ENCODE measurements around the gene MILR1.

Gene MILR1

DNA sequence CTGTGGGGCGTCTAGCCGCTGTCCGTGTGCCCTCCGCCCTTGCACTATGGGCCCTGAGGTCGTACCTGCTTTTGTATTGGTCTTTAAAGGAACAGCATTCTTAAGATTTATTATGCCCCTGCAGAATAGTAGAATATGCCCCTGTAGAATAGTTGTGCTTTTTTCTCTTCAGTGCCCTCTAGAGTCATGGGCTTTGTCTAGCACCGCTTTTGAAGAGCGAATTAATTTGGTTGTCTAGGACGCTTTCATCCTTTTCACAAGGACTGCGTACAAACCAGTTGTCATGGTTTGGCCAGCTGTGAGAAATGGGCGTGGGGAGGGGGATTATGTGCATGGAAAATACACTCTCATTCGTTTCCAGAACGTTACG lies 58.5 kb downstream of the MILR1 start:
- TF ChIP-seq, protein P1, sequence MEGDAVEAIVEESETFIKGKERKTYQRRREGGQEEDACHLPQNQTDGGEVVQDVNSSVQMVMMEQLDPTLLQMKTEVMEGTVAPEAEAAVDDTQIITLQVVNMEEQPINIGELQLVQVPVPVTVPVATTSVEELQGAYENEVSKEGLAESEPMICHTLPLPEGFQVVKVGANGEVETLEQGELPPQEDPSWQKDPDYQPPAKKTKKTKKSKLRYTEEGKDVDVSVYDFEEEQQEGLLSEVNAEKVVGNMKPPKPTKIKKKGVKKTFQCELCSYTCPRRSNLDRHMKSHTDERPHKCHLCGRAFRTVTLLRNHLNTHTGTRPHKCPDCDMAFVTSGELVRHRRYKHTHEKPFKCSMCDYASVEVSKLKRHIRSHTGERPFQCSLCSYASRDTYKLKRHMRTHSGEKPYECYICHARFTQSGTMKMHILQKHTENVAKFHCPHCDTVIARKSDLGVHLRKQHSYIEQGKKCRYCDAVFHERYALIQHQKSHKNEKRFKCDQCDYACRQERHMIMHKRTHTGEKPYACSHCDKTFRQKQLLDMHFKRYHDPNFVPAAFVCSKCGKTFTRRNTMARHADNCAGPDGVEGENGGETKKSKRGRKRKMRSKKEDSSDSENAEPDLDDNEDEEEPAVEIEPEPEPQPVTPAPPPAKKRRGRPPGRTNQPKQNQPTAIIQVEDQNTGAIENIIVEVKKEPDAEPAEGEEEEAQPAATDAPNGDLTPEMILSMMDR (IDR thresholded peaks at IDR 0.05; ENCODE audit: insufficient read depth, low read length, poor library complexity, severe bottlenecking), result peak; percentile 66
- no peak for DNase-seq (ENCODE audit: extremely low read depth, insufficient read length)
- peaks cover 12% of the 10 kb centered on the region for H3K36me3 ChIP-seq (ENCODE audit: control insufficient read depth, insufficient read depth, low read length)
- no peaks in the 10 kb centered on the region for H3K27me3 ChIP-seq (replicated peaks; ENCODE audit: control insufficient read depth, insufficient read depth, low read length)
- peak overlapping the region; percentile 100 for H3K4me3 ChIP-seq (replicated peaks; ENCODE audit: low read depth, low read length)

- DNase-seq (ENCODE audit: extremely low read depth, insufficient read length), result no peak
- TF ChIP-seq, protein P1 (IDR thresholded peaks at IDR 0.05; ENCODE audit: insufficient read depth, low read length, poor library complexity, severe bottlenecking), result no peak
- H3K27me3 ChIP-seq (replicated peaks; ENCODE audit: control insufficient read depth, insufficient read depth, low read length), result no peaks in the 10 kb centered on the region
- no peak overlapping the region for H3K4me3 ChIP-seq (replicated peaks; ENCODE audit: low read depth, low read length)
- peaks cover 4% of the 10 kb centered on the region for H3K36me3 ChIP-seq (ENCODE audit: control insufficient read depth, insufficient read depth, low read length)
Observed at GRCh38 chr17:64508683-64509082, 59.8 kb downstream of the MILR1 start.

GRCh38 chr17:64509179-64509578 lies 60.3 kb downstream of the MILR1 start:
- TF ChIP-seq, protein P1 (IDR thresholded peaks at IDR 0.05; ENCODE audit: insufficient read depth, low read length, poor library complexity, severe bottlenecking), result no peak
- H3K4me3 ChIP-seq (replicated peaks; ENCODE audit: low read depth, low read length), result no peak overlapping the region
- H3K36me3 ChIP-seq (ENCODE audit: control insufficient read depth, insufficient read depth, low read length), result peaks cover 1% of the 10 kb centered on the region

GRCh38 chr17:64515419-64515818 lies 66.5 kb downstream of the MILR1 start:
- H3K36me3 ChIP-seq (ENCODE audit: control insufficient read depth, insufficient read depth, low read length), result no peaks in the 10 kb centered on the region; the same call in none of the 2 replicates

More at GRCh38 chr17:64509179-64509578, 60.3 kb downstream of the MILR1 start:
- DNase-seq (ENCODE audit: extremely low read depth, insufficient read length), result no peak
- H3K27me3 ChIP-seq (replicated peaks; ENCODE audit: control insufficient read depth, insufficient read depth, low read length), result no peaks in the 10 kb centered on the region

GRCh38 chr17:64515829-64516228 lies 66.9 kb downstream of the MILR1 start:
- Histone ChIP-seq H3K4me3 (replicated peaks; ENCODE audit: low read depth, low read length) (no peak overlapping the region), H3K27me3 (replicated peaks; ENCODE audit: control insufficient read depth, insufficient read depth, low read length) (no peaks in the 10 kb centered on the region), H3K36me3 (ENCODE audit: control insufficient read depth, insufficient read depth, low read length) (no peaks in the 10 kb centered on the region; the same call in 1 of the 2 replicates)
- DNase-seq (ENCODE audit: extremely low read depth, insufficient read length), result no peak
- TF ChIP-seq, protein P1 (IDR thresholded peaks at IDR 0.05; ENCODE audit: insufficient read depth, low read length, poor library complexity, severe bottlenecking), result no peak

More at GRCh38 chr17:64515419-64515818, 66.5 kb downstream of the MILR1 start:
- TF ChIP-seq, protein P1 (IDR thresholded peaks at IDR 0.05; ENCODE audit: insufficient read depth, low read length, poor library complexity, severe bottlenecking), result no peak
- H3K4me3 ChIP-seq (replicated peaks; ENCODE audit: low read depth, low read length), result no peak overlapping the region
- DNase-seq (ENCODE audit: extremely low read depth, insufficient read length), result no peak
- H3K27me3 ChIP-seq (replicated peaks; ENCODE audit: control insufficient read depth, insufficient read depth, low read length), result no peaks in the 10 kb centered on the region
